ENCODE results near the gene PDE4D. TPM values are rescaled to one million over a fixed set of nuclear protein-coding genes. Genes with fewer than 3 reads are reported as not detected.

The PDE4D gene
- total RNA-seq, 5 donors from 2014 or later (not counting 1 experiment from before 2014, with no cell fraction given): 45.1 to 136 (median 64.9) TPM

DNA sequence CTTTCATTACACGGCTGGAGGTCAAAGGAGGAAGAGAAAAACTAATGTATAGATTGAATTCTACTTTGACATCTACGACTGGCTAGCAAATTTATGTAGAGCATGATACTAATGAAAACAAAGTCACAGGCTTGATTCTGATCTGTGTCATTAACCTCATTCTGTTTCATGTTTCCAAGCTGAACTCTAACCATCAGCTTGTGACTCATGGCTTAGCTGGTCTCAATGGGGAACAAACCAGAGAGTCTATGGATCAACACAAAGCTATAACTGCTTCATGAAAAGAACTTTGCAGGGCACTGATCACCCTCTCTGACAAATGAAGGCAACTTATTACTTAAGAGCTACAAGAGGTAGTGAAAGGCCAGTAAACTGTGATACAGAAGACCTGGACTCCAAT lies 23.6 kb upstream of the PDE4D start:
- Histone ChIP-seq H3K36me3 (ENCODE audit: control insufficient read depth in 2 of 2, extremely low read depth in 1 of 2, insufficient read depth in 1 of 2, low read length in 1 of 2) (no peaks in the 10 kb centered on the region), H3K4me3 (ENCODE audit: control insufficient read depth in 1 of 2, extremely low read depth in 1 of 2, low read length in 1 of 2) (no peak overlapping the region), H3K27ac (ENCODE audit: low read length) (no peak overlapping the region), H3K9me3 (no peaks in the 10 kb centered on the region), H3K27me3 (replicated peaks in 1 of 2; ENCODE audit: control insufficient read depth in 2 of 2, extremely low read depth in 1 of 2, insufficient read depth in 2 of 2, low read length in 1 of 2) (no peaks in the 10 kb centered on the region), H3K4me1 (ENCODE audit: control insufficient read depth in 1 of 2, extremely low read depth in 1 of 2, insufficient read depth in 2 of 2, low read length in 2 of 2) (no peaks in the 10 kb centered on the region)
- H3K36me3 Mint-ChIP-seq: no peaks in the 10 kb centered on the region
- WGBS (ENCODE audit: insufficient coverage): no CpG with 5 or more reads among the region's 2 CpGs
- ChIA-PET CTCF (interaction anchor here in 1 of 2 donors (0.7 kb wide), 1 partner anchor 1624 kb away, joined by 5 read pairs; no protein-coding TSS in a partner anchor), POLR2A (no interaction called here)
- no peaks in the 10 kb centered on the region for H3K4me1 Mint-ChIP-seq
- ATAC-seq (replicated peaks in 1 of 4) (no peak), DNase-seq (no peak)
- no peak overlapping the region for H3K4me3 Mint-ChIP-seq
- H3K27ac Mint-ChIP-seq: no peak overlapping the region
- H3K27me3 Mint-ChIP-seq: peaks cover 0 to 6% of the 10 kb centered on the region in 2 donors
- H3K9me3 Mint-ChIP-seq: peaks cover 3 to 9% (median 6%) of the 10 kb centered on the region in 3 donors

DNA sequence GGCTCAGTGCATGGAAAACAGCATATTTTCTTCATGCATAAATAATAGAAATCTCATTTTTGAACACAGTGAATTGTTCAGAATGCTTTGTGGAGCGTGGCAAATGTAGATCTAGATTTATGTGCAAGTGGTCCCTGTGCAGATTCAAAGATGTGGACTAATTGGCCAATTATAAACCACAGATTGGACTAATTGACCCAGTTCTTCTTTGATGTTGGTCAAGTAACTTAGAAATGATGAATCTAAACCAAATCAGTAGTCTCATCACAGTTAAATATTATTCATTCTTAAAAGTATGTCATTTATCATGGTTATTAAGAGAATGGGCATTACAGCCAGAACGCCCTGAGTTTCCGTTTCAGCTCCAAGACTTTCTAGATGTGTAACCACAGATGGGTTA lies 11.7 kb upstream of the PDE4D start:
- H3K9me3 ChIP-seq: no peaks in the 10 kb centered on the region
- H3K36me3 ChIP-seq (ENCODE audit: control insufficient read depth in 2 of 2, extremely low read depth in 1 of 2, insufficient read depth in 1 of 2, low read length in 1 of 2): no peaks in the 10 kb centered on the region
- POLR2A ChIA-PET: no interaction called here
- no peak overlapping the region for H3K4me3 ChIP-seq (ENCODE audit: control insufficient read depth in 1 of 2, extremely low read depth in 1 of 2, low read length in 1 of 2)
- no peaks in the 10 kb centered on the region for H3K4me1 ChIP-seq (ENCODE audit: control insufficient read depth in 1 of 2, extremely low read depth in 1 of 2, insufficient read depth in 2 of 2, low read length in 2 of 2)
- Mint-ChIP-seq H3K9me3 (peaks cover 0 to 3% (median 0%) of the 10 kb centered on the region in 3 donors), H3K4me3 (no peak overlapping the region), H3K4me1 (no peaks in the 10 kb centered on the region), H3K27ac (no peak overlapping the region), H3K27me3 (no peaks in the 10 kb centered on the region), H3K36me3 (no peaks in the 10 kb centered on the region)
- DNase-seq (no peak), ATAC-seq (replicated peaks in 1 of 4) (no peak)
- WGBS (ENCODE audit: insufficient coverage): no CpG with 5 or more reads among the region's 3 CpGs
- no peaks in the 10 kb centered on the region for H3K27me3 ChIP-seq (replicated peaks in 1 of 2; ENCODE audit: control insufficient read depth in 2 of 2, extremely low read depth in 1 of 2, insufficient read depth in 2 of 2, low read length in 1 of 2)
- CTCF ChIA-PET: no interaction called here
- no peak overlapping the region for H3K27ac ChIP-seq (ENCODE audit: low read length)

DNA sequence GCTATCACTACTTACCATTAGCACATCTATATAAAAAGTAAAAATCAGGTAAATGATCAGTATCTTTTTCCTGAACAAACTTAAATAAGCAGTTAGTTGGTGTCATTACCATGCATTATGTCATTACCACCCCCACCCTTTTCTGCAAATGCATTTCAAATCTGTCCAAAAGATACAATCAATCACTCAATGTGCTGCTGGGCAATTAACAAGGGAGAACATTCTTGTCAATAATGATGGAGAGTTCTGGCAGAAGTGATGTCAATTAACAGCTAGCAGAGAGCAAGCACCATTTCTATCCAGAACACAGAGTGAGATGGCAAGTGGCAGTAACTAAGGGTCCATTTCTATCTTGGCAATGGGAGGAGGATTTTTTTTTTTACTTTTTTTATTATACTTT lies 3.5 kb upstream of the PDE4D start:
- H3K9me3 Mint-ChIP-seq: no peaks in the 10 kb centered on the region
- H3K4me1 Mint-ChIP-seq: peaks cover 4 to 10% (median 5%) of the 10 kb centered on the region in 3 donors
- H3K36me3 Mint-ChIP-seq: no peaks in the 10 kb centered on the region
- H3K27ac Mint-ChIP-seq: no peak overlapping the region
- H3K27ac ChIP-seq (ENCODE audit: low read length): no peak overlapping the region
- H3K27me3 Mint-ChIP-seq: peaks cover 32 to 39% of the 10 kb centered on the region in 2 donors
- no peak for DNase-seq
- ChIA-PET CTCF (no interaction called here), POLR2A (interaction anchor here in 1 of 2 donors (0.7 kb wide), 1 partner anchor 542 kb away, joined by 3 read pairs; no protein-coding TSS in a partner anchor)
- peaks cover 12 to 20% of the 10 kb centered on the region in 2 experiments for H3K27me3 ChIP-seq (replicated peaks in 1 of 2; ENCODE audit: control insufficient read depth in 2 of 2, extremely low read depth in 1 of 2, insufficient read depth in 2 of 2, low read length in 1 of 2)
- no peaks in the 10 kb centered on the region for H3K4me1 ChIP-seq (ENCODE audit: control insufficient read depth in 1 of 2, extremely low read depth in 1 of 2, insufficient read depth in 2 of 2, low read length in 2 of 2)
- ATAC-seq (replicated peaks in 1 of 4): no peak
- no peaks in the 10 kb centered on the region for H3K9me3 ChIP-seq
- H3K4me3 ChIP-seq (ENCODE audit: control insufficient read depth in 1 of 2, extremely low read depth in 1 of 2, low read length in 1 of 2): no peak overlapping the region
- H3K36me3 ChIP-seq (ENCODE audit: control insufficient read depth in 2 of 2, extremely low read depth in 1 of 2, insufficient read depth in 1 of 2, low read length in 1 of 2): no peaks in the 10 kb centered on the region
- no peak overlapping the region for H3K4me3 Mint-ChIP-seq

DNA sequence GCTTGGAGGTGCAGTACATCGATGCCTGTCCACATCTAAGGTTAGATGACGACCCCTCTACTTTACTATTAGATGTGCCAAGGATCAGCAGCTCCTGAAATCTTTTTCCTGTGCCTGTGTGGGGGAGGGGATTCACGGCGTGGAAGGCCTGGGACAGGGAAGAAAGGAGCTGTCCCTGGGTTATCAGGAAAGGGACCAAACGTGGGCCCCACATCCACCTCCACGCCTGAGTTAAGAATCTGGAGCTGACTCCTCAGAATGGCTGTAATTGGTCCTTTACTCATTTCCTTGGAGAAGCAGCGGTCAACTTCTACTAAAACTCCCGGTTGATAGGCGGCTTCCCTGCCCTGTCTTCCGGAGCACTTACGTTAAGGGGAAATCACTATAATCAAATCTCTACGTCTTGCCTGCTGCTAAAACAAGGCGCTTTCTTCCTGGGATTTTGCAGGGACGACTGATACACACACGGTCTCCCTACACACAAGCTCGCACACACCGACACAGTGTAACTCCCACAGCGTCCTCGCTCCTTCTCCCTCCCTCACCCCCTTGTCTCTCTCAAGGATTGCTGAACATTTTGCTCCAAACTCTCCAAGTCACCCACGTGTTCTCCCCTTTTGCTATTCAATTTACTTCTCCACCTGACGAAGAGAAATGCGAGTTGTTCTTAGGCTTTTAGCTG lies 1.4 kb downstream of the PDE4D start:
- peaks cover 39 to 44% of the 10 kb centered on the region in 2 donors for H3K27me3 Mint-ChIP-seq
- 7% methylated on average over 18 of the region's 22 CpGs for WGBS (ENCODE audit: insufficient coverage)

DNA sequence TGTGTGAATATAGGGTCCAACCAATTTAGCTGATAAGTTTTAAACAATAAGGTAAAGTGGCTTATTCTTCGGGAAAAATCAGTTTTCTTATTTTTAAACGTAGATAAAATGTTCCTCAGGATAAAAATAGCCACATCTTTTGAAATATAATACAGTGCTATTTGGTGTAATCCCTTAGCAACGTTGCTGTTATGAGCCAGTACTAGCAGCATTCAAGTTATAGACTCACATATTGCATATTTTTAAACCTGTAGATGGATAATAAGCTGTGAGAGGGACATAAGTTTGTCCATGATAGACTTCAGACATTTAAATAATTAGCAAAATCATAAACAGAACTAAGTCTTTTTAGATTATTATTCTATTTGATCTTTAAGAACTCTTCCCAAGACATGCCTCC lies 6.3 kb downstream of the PDE4D start:
- CTCF ChIA-PET: no interaction called here
- ATAC-seq (replicated peaks in 1 of 4): no peak
- Histone ChIP-seq H3K4me1 (ENCODE audit: control insufficient read depth in 1 of 2, extremely low read depth in 1 of 2, insufficient read depth in 2 of 2, low read length in 2 of 2) (no peaks in the 10 kb centered on the region), H3K27me3 (replicated peaks in 1 of 2; ENCODE audit: control insufficient read depth in 2 of 2, extremely low read depth in 1 of 2, insufficient read depth in 2 of 2, low read length in 1 of 2) (peaks cover 5 to 6% of the 10 kb centered on the region in 2 experiments), H3K4me3 (ENCODE audit: control insufficient read depth in 1 of 2, extremely low read depth in 1 of 2, low read length in 1 of 2) (no peak overlapping the region), H3K36me3 (ENCODE audit: control insufficient read depth in 2 of 2, extremely low read depth in 1 of 2, insufficient read depth in 1 of 2, low read length in 1 of 2) (no peaks in the 10 kb centered on the region), H3K27ac (ENCODE audit: low read length) (no peak overlapping the region), H3K9me3 (no peaks in the 10 kb centered on the region)
- peaks cover 14 to 20% of the 10 kb centered on the region in 2 donors for H3K27me3 Mint-ChIP-seq
- POLR2A ChIA-PET: no interaction called here
- H3K36me3 Mint-ChIP-seq: no peaks in the 10 kb centered on the region
- H3K4me1 Mint-ChIP-seq: peaks cover 0 to under 1% (median 0%) of the 10 kb centered on the region in 3 donors
- no peak for DNase-seq
- no peak overlapping the region for H3K27ac Mint-ChIP-seq
- no CpG with 5 or more reads among the region's 3 CpGs for WGBS (ENCODE audit: insufficient coverage)
- no peak overlapping the region for H3K4me3 Mint-ChIP-seq
- H3K9me3 Mint-ChIP-seq: no peaks in the 10 kb centered on the region

More for the DNA sequence above, 1.4 kb downstream of the PDE4D start:
- Mint-ChIP-seq H3K27ac (no peak overlapping the region), H3K36me3 (no peaks in the 10 kb centered on the region), H3K9me3 (no peaks in the 10 kb centered on the region), H3K4me3 (no peak overlapping the region), H3K4me1 (peaks cover 4 to 10% (median 5%) of the 10 kb centered on the region in 3 donors)
- Histone ChIP-seq H3K4me1 (ENCODE audit: control insufficient read depth in 1 of 2, extremely low read depth in 1 of 2, insufficient read depth in 2 of 2, low read length in 2 of 2) (no peaks in the 10 kb centered on the region), H3K9me3 (no peaks in the 10 kb centered on the region), H3K27me3 (replicated peaks in 1 of 2; ENCODE audit: control insufficient read depth in 2 of 2, extremely low read depth in 1 of 2, insufficient read depth in 2 of 2, low read length in 1 of 2) (peaks cover 15 to 26% of the 10 kb centered on the region in 2 experiments), H3K36me3 (ENCODE audit: control insufficient read depth in 2 of 2, extremely low read depth in 1 of 2, insufficient read depth in 1 of 2, low read length in 1 of 2) (no peaks in the 10 kb centered on the region), H3K4me3 (ENCODE audit: control insufficient read depth in 1 of 2, extremely low read depth in 1 of 2, low read length in 1 of 2) (no peak overlapping the region), H3K27ac (ENCODE audit: low read length) (no peak overlapping the region)
- CTCF ChIA-PET: no interaction called here
- ATAC-seq (replicated peaks in 1 of 4) (no peak), DNase-seq (no peak)
- POLR2A ChIA-PET: no interaction called here

DNA sequence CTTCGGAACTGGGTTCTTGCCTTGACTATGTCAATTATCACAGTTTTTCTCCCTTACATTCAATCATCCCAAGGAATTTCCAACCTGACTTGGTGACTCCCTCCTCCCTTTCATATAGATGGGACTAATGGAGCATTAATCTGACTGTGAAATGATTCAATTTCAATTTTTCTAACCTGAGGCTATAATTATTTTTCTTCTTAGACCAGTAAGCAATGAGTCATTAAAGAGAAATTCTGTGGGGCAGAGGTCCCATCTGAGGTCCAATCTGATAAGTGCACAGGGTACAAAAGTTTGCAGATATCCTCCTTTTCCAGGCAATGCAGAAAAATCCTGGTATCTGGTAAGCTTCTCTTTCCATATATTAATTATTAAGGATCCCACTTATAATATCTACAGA lies 18.9 kb downstream of the PDE4D start:
- DNase-seq (no peak), ATAC-seq (replicated peaks in 1 of 4) (no peak)
- no peaks in the 10 kb centered on the region for H3K9me3 ChIP-seq
- H3K27ac ChIP-seq (ENCODE audit: low read length): no peak overlapping the region
- peaks cover 0 to 3% of the 10 kb centered on the region in 2 experiments for H3K27me3 ChIP-seq (replicated peaks in 1 of 2; ENCODE audit: control insufficient read depth in 2 of 2, extremely low read depth in 1 of 2, insufficient read depth in 2 of 2, low read length in 1 of 2)
- WGBS (ENCODE audit: insufficient coverage): 80% methylated on average over 1 of the region's 1 CpG
- no peaks in the 10 kb centered on the region for H3K36me3 ChIP-seq (ENCODE audit: control insufficient read depth in 2 of 2, extremely low read depth in 1 of 2, insufficient read depth in 1 of 2, low read length in 1 of 2)
- no peak overlapping the region for H3K4me3 ChIP-seq (ENCODE audit: control insufficient read depth in 1 of 2, extremely low read depth in 1 of 2, low read length in 1 of 2)
- H3K9me3 Mint-ChIP-seq: peaks cover 0 to 3% (median 2%) of the 10 kb centered on the region in 3 donors
- H3K27ac Mint-ChIP-seq: no peak overlapping the region
- no peaks in the 10 kb centered on the region for H3K4me1 ChIP-seq (ENCODE audit: control insufficient read depth in 1 of 2, extremely low read depth in 1 of 2, insufficient read depth in 2 of 2, low read length in 2 of 2)
- H3K4me1 Mint-ChIP-seq: no peaks in the 10 kb centered on the region
- peaks cover 0 to 5% of the 10 kb centered on the region in 2 donors for H3K27me3 Mint-ChIP-seq
- ChIA-PET POLR2A (no interaction called here), CTCF (no interaction called here)
- H3K4me3 Mint-ChIP-seq: no peak overlapping the region
- no peaks in the 10 kb centered on the region for H3K36me3 Mint-ChIP-seq
